WERI-Rb-1 (cell line): ENCODE measurements around the gene FBXO36.

Source experiments
- DNase-seq: peaks from one replicate; pipeline ENCODE4 v3.0.0-alpha.2; 2020
- H3K27ac ChIP-seq: fragments of 250-450 bp; sonication (Bioruptor Pico); 2 replicates; pipeline ENCODE4 v1.5.1; 2020; ENCODE audit warnings: mild to moderate bottlenecking, moderate library complexity
- H3K27me3 ChIP-seq: fragments of 250-450 bp; sonication (Bioruptor Pico); 2 replicates; pipeline ENCODE4 v1.5.1; 2021; ENCODE audit warnings: mild to moderate bottlenecking, low read depth, moderate library complexity; ENCODE audit not compliant: insufficient read depth, severe bottlenecking
- H3K36me3 ChIP-seq: fragments of 250-450 bp; sonication (Bioruptor Pico); 2 replicates; pipeline ENCODE4 v1.5.1; 2020; ENCODE audit warnings: mild to moderate bottlenecking, moderate library complexity
- H3K4me3 ChIP-seq: 2 replicates; pipeline ENCODE4 v1.5.1; 2011; ENCODE audit warnings: low read depth, mild to moderate bottlenecking, control low read depth, low read length
- H3K9me3 ChIP-seq: fragments of 250-450 bp; sonication (Bioruptor Pico); 2 replicates; pipeline ENCODE4 v1.5.1; 2021; ENCODE audit warnings: mild to moderate bottlenecking, moderate library complexity; ENCODE audit not compliant: severe bottlenecking
- TF ChIP-seq, protein P1 (sequence below): IDR thresholded peaks from 2 replicates; pipeline ENCODE4 v1.5.1; 2011; ENCODE audit warnings: low read depth, mild to moderate bottlenecking, control low read depth, inconsistent platforms, low read length

FBXO36 gene

DNA sequence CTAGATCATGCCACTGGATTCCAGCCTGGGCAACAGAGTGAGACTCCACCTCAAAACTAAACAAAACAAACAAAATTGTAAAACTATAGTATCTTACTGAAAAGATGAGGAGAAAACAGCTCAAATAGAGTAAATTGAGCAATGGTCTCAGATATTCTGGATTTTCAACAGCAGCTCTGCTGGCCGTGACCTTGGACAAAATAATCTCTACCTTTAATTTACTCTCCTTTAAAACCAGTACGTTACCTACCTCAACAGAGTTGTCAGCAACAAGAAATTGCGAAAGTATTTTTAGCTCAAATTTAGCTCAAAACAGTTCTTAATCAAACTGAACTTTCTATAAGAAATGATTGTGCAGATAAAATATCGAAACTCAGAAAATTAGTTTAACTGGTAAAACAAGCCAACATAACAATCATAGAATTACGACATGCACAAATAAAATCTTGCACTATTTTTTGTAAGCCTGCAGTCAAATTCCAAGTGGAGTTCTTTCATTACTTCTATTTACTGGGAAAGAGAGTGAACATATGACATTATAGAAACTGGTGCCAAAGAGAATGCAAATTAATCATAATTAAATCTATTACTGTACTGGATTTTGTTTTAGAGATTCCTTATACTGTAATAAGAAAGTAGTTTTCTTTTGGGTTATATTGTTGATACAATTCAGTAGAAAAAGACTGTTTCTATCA is 41.3 kb upstream of the FBXO36 start:
- no peaks in the 10 kb centered on the region for H3K9me3 ChIP-seq
- TF ChIP-seq, protein P1, sequence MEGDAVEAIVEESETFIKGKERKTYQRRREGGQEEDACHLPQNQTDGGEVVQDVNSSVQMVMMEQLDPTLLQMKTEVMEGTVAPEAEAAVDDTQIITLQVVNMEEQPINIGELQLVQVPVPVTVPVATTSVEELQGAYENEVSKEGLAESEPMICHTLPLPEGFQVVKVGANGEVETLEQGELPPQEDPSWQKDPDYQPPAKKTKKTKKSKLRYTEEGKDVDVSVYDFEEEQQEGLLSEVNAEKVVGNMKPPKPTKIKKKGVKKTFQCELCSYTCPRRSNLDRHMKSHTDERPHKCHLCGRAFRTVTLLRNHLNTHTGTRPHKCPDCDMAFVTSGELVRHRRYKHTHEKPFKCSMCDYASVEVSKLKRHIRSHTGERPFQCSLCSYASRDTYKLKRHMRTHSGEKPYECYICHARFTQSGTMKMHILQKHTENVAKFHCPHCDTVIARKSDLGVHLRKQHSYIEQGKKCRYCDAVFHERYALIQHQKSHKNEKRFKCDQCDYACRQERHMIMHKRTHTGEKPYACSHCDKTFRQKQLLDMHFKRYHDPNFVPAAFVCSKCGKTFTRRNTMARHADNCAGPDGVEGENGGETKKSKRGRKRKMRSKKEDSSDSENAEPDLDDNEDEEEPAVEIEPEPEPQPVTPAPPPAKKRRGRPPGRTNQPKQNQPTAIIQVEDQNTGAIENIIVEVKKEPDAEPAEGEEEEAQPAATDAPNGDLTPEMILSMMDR: no peak
- peaks cover 23% of the 10 kb centered on the region for H3K36me3 ChIP-seq
- DNase-seq: no peak
- no peak overlapping the region for H3K27ac ChIP-seq
- no peaks in the 10 kb centered on the region for H3K27me3 ChIP-seq
- H3K4me3 ChIP-seq: no peak overlapping the region

DNA sequence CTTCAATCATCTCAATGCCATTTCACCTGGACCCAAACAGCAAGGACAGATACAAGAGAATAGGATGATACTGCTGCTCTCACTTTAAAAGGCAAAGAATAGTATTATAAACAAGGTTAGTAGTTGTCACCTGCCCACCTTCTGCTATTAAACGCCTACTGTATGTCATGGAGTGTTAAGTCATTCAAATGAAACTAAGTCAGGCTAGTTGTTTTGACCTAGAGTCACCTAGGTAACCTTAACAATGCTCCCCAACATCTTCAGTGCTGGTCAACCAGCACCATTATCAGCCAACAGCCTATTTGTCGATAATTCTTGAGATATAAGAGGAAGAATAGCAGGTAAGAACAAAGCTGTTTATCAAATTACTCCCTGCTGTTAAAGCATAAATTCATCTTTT is 39.7 kb upstream of the FBXO36 start:
- Histone ChIP-seq H3K27ac (no peak overlapping the region), H3K9me3 (no peaks in the 10 kb centered on the region), H3K4me3 (no peak overlapping the region), H3K36me3 (peaks cover 20% of the 10 kb centered on the region), H3K27me3 (no peaks in the 10 kb centered on the region)
- TF ChIP-seq, protein P1: no peak
- DNase-seq: no peak

- H3K27ac ChIP-seq: no peak overlapping the region
- no peak overlapping the region for H3K4me3 ChIP-seq
- DNase-seq: no peak
Observed at GRCh38 chr2:229884775-229885699, 37.3 kb upstream of the FBXO36 start.

GRCh38 chr2:229887441-229887840 is 34.9 kb upstream of the FBXO36 start:
- TF ChIP-seq, protein P1: no peak

More at GRCh38 chr2:229884775-229885699, 37.3 kb upstream of the FBXO36 start:
- TF ChIP-seq, protein P1: no peak
- H3K9me3 ChIP-seq: no peaks in the 10 kb centered on the region
- H3K36me3 ChIP-seq: no peaks in the 10 kb centered on the region
- no peaks in the 10 kb centered on the region for H3K27me3 ChIP-seq

GRCh38 chr2:229888031-229888430 is 34.3 kb upstream of the FBXO36 start:
- Histone ChIP-seq H3K4me3 (no peak overlapping the region), H3K27me3 (no peaks in the 10 kb centered on the region), H3K36me3 (no peaks in the 10 kb centered on the region), H3K27ac (no peak overlapping the region), H3K9me3 (no peaks in the 10 kb centered on the region)
- DNase-seq: no peak
- TF ChIP-seq, protein P1: no peak

More at GRCh38 chr2:229887441-229887840, 34.9 kb upstream of the FBXO36 start:
- H3K36me3 ChIP-seq: no peaks in the 10 kb centered on the region
- DNase-seq: no peak
- H3K4me3 ChIP-seq: no peak overlapping the region
- H3K27ac ChIP-seq: no peak overlapping the region
- H3K9me3 ChIP-seq: no peaks in the 10 kb centered on the region
- no peaks in the 10 kb centered on the region for H3K27me3 ChIP-seq
